Activated T-helper 9 cell treated with anti-CD3 and anti-CD28 coated beads, Interleukin-2, amount 50 U/mL, for 16 hours (primary cell): ENCODE results near the gene HLA-DRA.

Source experiments
- DNase-seq: peaks from one replicate; pipeline ENCODE4 v3.0.0-alpha.2; 2020; ENCODE audit warnings: low read depth

Gene HLA-DRA

GRCh38 chr6:32475392-32476206 is 35.9 kb downstream of the HLA-DRA start:
- DNase-seq = no peak

DNA sequence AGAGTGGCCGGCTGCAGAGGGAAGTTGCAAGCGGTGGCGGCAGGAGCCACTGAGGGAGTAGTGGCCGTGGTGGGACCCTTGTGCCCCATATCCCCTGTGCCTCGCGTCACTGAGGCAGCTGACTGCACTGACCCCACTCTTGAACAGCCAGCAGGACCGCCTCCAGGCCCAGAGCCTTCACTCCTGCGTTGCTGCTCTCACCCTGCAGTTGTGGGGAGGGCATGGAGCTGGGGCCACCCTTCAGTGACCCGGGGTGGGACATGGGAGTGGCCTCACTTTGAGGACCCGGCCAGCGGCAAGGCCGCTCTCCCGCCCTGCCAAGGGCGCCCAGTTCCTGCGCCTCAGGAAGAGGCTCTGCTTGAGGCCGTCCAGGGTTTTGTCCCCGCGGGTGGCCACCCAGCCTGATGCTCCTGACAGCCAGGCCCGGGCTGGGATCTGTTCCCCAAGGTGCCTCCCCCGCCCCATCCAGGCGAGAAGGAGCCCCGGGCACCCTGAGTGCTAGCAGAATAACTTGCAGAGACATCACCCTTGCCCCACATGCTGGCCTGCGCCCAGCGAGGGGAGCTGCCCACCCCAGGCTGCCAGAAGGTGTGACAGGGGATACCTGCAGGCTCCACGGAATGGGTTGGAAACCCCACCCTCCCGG is 44.4 kb downstream of the HLA-DRA start:
- DNase-seq = no peak

- no peak for DNase-seq
Measured at GRCh38 chr6:32484614-32484998, 44.9 kb downstream of the HLA-DRA start.

DNA sequence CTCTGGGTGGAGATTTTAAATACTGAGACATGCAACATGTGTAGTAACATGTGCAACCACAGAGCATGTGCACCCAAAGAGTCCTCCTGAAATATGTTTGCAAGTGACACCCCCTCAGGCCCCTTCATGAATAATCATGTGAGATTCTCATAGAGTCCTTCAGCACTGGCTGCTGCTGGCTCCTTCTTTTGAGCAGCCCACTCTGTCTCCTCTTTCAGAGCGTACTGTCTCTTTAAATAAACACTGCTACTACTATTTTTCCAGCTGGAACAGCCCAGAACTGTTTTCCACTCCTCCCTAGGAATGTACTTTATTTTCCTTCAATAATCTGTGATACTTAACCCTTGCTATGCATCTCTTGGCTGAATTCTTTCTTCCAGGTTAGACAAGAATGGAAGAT is 48.4 kb downstream of the HLA-DRA start:
- no peak for DNase-seq

GRCh38 chr6:32491700-32492099 is 52.0 kb downstream of the HLA-DRA start:
- no peak for DNase-seq

- no peak for DNase-seq
Measured at GRCh38 chr6:32492351-32492750, 52.7 kb downstream of the HLA-DRA start.
